GM19043 (cell line): ENCODE results near the gene EVI5.
"Not testable (repeated sequence)": the region's sequence is repeated elsewhere in the genome, so short reads cannot be mapped to it uniquely, and the experiment has no call there.

ENCODE experiments used
- ATAC-seq: cut with Tn5 transposase; IDR thresholded peaks from one replicate; pipeline ENCODE4 v1.9.1; 2021; ENCODE audit warnings: low read depth; ENCODE audit not compliant: unreplicated experiment

Gene EVI5

GRCh38 chr1:92531939-92532338 is 253.0 kb downstream of the EVI5 start:
- not testable (repeated sequence) for ATAC-seq

- no peak for ATAC-seq
These were observed 257.2 kb downstream of the EVI5 start for GRCh38 chr1:92527670-92528069.

DNA sequence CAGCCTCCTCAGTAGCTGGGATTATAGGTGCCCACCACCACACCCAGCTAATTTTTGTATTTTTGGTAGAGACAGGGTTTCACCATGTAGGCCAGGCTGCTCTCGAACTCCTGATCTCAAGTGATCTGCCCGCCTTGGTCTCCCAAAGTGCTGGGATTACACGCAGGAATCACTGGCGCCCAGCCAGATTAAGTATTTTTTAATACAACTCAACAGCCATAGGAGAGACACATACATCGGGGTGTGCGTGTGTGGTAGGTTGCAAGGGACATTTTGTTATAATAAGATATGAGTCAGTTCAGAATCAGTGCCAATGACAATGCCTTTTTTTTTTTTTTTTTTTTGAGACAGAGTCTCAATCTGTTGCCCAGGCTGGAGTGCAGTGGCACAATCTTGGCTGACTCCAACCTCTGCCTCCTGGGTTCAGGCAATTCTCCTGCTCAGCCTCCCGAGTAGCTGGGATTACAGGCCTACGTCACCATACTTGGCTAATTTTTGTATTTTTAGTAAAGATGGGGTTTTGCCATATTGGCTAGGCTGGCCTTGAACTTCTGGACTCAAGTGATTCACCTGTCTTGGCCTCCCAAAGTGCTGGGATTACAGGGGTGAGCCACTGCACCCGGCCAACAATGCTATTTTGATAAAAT is 259.8 kb downstream of the EVI5 start:
- not testable (repeated sequence) for ATAC-seq

DNA sequence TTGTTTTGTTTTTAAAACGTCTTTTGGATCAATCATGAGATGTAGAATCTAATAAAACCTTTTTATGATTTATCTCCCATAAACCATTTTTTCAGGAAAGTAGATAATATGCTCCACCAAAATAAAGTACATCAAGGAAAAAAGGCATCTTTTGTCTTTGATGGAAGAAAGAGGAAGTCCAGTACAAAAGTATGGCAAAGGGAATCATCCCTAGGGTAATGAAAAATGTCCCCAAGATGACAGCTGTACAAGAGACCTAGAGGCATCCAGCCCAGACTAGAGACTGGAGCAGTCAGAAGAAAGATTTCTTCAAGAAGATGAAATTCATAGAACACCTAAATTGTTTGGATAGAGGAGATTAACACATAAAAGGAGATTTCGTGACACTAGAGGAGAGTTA is 265.9 kb downstream of the EVI5 start:
- ATAC-seq, result no peak

DNA sequence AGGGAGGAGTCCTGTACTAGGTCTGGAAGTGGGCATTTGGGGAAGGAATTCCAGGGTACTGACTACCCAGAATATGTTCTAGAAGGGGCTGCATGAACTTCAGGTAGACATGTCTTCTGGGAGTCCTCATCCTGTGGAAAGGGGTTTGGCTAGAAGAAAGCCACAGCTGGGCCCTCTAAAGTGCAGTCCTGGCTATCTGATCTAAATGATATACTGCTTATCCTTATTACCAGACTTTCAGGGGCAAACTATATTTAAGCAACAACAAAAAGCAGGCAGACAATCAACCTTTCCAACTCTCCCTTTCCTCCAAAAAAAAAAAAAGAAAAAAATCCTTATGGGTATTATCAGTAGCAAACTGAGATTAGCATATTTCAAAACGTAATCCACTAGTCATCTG is 268.3 kb downstream of the EVI5 start:
- no peak for ATAC-seq

GRCh38 chr1:92515796-92516201 is 269.1 kb downstream of the EVI5 start:
- no peak for ATAC-seq

DNA sequence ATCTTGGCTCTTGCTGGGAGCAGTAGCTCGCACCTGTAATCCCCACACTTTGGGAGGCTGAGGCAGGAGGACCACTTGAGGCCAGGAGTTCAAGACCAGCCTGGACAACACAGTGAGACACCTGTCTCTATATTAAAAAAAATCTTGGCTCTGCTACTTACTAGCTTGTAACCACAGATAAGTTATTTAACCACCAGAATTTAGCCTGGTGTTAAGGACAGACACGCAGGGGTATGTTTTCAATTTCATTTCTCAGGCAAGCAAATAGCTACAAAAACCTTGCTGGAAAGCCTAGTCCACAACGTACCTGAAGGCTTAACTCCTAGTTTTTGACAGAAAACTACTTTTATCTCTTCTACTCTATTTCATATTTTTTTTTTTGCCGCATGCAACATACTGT is 273.4 kb downstream of the EVI5 start:
- peak; percentile 73 for ATAC-seq

DNA sequence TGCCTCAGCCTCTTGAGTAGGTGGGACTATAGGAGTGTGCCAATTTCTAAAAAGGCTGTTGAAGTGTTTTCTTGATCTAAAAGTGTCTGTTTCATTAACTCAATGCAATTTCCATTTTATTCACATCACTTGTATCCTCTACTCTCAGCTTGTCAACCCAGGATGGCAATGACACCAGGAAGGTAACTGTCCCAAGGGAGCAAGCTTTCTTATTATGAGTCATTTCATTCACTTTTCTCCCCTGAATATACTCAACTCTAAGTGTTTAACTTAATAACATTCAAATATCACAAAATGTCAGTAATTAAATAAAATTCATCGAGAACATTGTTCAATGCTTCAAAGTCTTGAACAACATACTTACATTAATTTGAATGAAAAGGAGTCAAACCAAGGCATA is 275.3 kb downstream of the EVI5 start:
- ATAC-seq, result no peak

DNA sequence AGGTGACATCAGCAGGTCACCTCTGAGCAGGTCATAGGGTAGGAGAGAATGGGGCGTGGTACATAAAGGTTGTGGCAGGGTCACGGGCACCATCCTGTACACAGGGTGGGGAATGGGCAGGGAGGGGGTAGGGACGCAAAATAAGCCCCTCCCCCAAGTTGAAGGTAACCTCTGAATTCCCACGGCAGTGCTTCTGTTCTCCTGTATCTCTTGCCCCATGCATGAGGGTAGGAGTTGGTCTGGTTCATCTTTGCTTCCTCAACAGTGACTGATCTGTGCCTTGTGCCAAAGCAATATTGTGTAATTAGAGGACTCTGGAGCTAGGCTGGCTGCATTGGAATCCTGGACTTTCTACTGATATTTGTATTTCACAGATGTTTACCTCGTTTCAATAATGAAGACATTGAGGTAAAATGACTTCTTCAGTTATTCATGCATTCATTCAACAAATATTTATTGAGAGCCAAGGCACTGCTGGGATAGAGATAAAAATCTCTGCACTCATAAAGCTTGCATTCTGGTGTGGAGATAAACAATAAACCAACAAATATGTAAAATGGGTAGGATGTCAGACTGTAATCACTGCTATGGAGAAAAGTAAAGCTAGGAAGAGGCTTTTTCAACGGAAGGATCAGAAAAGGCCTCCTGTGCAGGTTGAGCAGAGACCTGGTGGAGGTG is 279.8 kb downstream of the EVI5 start:
- ATAC-seq, result no peak

GRCh38 chr1:92504291-92505014 is 280.5 kb downstream of the EVI5 start:
- ATAC-seq, result no peak

DNA sequence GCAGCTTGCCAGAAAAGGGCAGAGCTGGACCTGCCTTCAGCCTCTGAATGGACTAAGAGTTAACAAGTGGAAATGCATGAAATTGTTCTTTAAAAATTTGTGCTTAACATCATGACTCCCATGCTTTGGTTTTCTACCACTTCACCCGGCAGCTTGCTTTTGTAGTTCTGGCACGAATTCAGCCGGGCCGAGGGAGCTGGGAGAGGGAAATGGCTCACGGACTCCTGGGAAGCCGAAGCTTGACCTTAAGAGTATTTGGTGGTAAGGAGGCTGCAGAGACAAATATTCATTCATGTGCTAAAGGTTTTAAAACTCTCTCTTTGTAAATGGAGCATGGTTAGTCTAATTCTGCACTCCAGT is 281.0 kb downstream of the EVI5 start:
- ATAC-seq, result no peak

GRCh38 chr1:92503043-92503925 is 281.6 kb downstream of the EVI5 start:
- no peak for ATAC-seq

DNA sequence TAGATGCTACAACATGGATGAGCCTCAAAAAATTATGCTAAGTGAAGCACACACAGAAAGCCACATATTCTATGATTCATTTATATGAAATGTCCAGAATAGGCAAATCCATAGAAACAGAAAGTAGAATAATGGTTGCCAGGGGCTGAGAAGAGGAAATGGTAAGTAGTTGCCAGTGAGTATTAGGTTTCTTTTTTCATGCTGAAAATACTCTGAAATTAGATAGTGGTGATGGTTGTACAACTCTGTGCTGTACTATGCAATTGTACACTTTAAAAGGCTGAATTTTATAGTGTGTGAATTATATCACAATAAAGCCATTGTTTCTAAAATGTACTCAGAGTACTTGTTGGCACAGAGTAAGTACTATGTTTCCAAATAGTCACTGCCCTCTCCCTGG is 282.7 kb downstream of the EVI5 start:
- ATAC-seq, result no peak

GRCh38 chr1:92500552-92500951 is 284.4 kb downstream of the EVI5 start:
- no peak for ATAC-seq

DNA sequence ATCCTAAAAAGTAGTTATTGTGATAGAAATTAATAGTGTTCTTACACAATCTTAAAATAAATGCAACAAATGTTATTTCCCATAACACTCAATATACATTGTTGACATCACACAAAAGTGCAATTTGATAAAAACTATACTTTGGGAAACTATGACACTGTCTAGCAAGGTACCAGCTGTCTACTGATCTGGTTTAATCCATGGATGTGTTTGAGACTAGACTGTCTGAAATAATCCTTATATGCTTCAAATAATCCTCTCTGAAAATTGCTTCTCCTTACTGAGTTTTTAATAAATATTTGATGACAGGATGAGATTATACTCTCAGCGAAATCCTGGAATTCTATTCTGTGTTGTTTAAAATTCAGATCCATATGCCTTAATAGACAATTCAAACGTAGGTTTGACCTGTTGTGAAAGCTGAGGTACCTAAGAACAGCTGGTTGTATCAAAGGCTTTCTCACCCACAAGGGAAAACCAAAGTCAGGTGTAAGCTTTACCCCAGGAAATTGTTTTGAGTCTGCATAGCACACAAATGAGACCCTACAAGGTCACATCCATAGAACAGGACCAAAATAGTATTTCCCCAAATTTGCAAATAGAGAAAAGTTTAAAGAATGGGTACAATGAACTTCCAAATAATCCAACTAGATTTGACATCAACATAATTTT is 289.4 kb downstream of the EVI5 start:
- no peak for ATAC-seq

GRCh38 chr1:92494485-92495141 is 290.3 kb downstream of the EVI5 start:
- ATAC-seq, result no peak

DNA sequence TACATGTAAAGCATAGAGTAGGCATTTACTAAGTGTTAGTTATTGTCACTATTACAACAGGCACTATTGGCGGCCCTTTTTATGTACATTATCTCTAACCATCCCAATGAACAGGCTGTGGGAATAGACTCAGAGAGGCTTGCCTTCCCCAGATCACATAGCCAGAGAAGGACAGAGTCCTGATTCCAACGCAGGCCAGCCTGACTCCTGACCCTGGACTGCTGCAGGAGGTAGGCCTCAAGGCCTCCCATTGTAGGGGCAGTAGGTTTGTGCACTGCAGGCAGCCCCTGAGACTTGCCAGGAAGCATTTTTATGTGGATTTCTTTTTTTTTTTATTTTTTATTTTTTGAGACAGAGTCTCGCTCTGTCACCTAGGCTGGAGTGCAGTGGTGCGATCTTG is 291.8 kb downstream of the EVI5 start:
- no peak for ATAC-seq

DNA sequence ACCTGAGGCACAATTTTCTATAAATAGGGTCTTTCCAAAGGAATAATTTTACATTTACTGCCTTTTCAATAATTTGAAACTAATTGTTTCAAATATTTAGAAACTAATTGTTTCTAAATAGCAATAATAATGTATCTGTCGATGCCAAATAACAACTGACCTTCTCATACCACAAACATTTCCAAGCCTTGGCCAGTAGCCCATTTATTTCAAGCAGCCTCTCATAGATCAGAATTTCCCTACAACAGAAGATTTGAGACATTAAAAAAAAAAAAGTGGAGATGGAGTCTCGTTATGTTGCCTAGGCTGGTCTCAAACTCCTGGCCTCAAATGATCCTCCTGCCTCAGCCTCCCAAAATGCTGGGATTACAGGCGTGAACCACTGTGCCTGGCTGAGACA is 296.1 kb downstream of the EVI5 start:
- ATAC-seq, result no peak

GRCh38 chr1:92488416-92488815 is 296.5 kb downstream of the EVI5 start:
- ATAC-seq, result no peak

DNA sequence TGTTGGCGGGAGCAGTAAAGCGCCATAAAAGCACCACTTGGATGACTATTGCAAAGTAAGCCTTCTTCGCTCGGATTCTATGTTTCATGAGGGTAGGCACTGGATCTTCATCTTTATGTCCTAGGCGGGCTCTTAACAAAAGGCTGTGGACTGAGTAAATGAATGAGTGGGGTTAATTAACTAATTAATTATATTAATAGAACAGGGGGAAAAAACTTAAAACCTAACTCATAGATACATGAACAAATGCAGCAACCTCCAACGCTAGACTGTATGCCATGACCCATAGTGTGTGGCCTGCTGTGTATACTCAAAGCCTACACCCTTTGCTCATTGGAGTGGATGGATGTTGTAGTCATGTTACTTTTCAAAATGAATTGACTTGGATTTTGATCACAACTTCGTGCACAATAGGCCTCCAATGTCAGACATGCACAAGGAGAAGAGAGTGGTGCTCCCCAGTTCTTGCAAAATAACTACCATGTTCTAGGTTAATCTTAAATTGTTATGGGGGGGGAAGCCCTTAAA is 297.8 kb downstream of the EVI5 start:
- ATAC-seq, result no peak
